Panc1 (cell line): ENCODE data around the gene TTR. TPM values are rescaled to one million over a fixed set of nuclear protein-coding genes. Genes with fewer than 3 reads are reported as not detected.

ENCODE experiments used
- ATAC-seq: fragments of 200-7000 bp; cut with Tn5 transposase; 2 replicates; pipeline ENCODE4 v1.9.1; 2020; ENCODE audit warnings: mild to moderate bottlenecking, moderate library complexity
- BruUV-seq: library from RNA; stranded (reverse); fragments of 400-500 nt; replicated peaks from 2 replicates; lab custom pipeline; 2021; lab: Mats Ljungman, UMichigan
- CTCF ChIA-PET: fragments of 300-600 bp; sonication (Branson Sonifier 250); formaldehyde crosslinking; loops from one replicate; lab custom pipeline; 2022; ENCODE audit warnings: antibody characterized with exemption; lab: Charles Lee
- POLR2A ChIA-PET: fragments of 300-600 bp; sonication (Branson Sonifier 250); formaldehyde crosslinking; loops from one replicate; lab custom pipeline; 2022; ENCODE audit warnings: antibody characterized with exemption; lab: Charles Lee
- DNase-seq: peaks from one replicate; pipeline ENCODE4 v3.0.0-alpha.2; 2010; ENCODE audit warnings: low read depth, low spot score
- H3K27ac ChIP-seq: 2 replicates; pipeline ENCODE4 v1.5.1; 2011; ENCODE audit warnings: mild to moderate bottlenecking, low read length, inconsistent platforms
- H3K27me3 ChIP-seq: fragments of 200-500 bp; sonication (Bioruptor generic); 2 replicates; pipeline ENCODE4 v1.6.0; 2014; ENCODE audit warnings: low read length, inconsistent platforms; ENCODE audit not compliant: control insufficient read depth, insufficient read depth
- H3K36me3 ChIP-seq: fragments of 200-500 bp; sonication (Bioruptor generic); 2 replicates; pipeline ENCODE4 v1.5.1; 2014; ENCODE audit warnings: inconsistent platforms, mild to moderate bottlenecking, low read length, moderate library complexity; ENCODE audit not compliant: control insufficient read depth, insufficient read depth
- H3K4me1 ChIP-seq: 2 replicates; pipeline ENCODE4 v1.5.1; 2011; ENCODE audit warnings: inconsistent platforms, mild to moderate bottlenecking, low read length, moderate library complexity; ENCODE audit not compliant: control insufficient read depth, insufficient read depth
- H3K4me3 ChIP-seq, 2 experiments: 2 replicates each; pipeline ENCODE4 v1.5.1; 2011 to 2012; ENCODE audit warnings: low read depth in 2 of 2, low read length in 2 of 2, mild to moderate bottlenecking in 2 of 2, inconsistent platforms in 1 of 2, moderate library complexity in 1 of 2
- H3K9me3 ChIP-seq: fragments of 200-500 bp; sonication (Bioruptor generic); 2 replicates; pipeline ENCODE4 v1.5.1; 2014; ENCODE audit warnings: low read depth, mild to moderate bottlenecking, inconsistent platforms, low read length, moderate library complexity; ENCODE audit not compliant: control insufficient read depth, insufficient read depth
- CTCF ChIP-seq: fragments of 450-650 bp; IDR thresholded peaks from 2 replicates; pipeline ENCODE4 v1.5.1; 2017; ENCODE audit warnings: mild to moderate bottlenecking
- POLR2AphosphoS5 ChIP-seq: IDR thresholded peaks from 2 replicates; pipeline ENCODE4 v1.6.1; 2012; ENCODE audit warnings: mild to moderate bottlenecking, low read depth, low read length, moderate library complexity
- REST ChIP-seq, 2 experiments: IDR thresholded peaks; 2 replicates each; pipeline ENCODE4 v1.6.1; 2011 to 2012; ENCODE audit warnings: low read depth in 2 of 2, control low read depth in 1 of 2, low read length in 1 of 2, mild to moderate bottlenecking in 1 of 2, moderate library complexity in 1 of 2; ENCODE audit not compliant: insufficient read depth in 1 of 2
- SIN3A ChIP-seq: IDR thresholded peaks from 2 replicates; pipeline ENCODE4 v1.6.1; 2012; ENCODE audit warnings: low read depth, mild to moderate bottlenecking, low read length, moderate library complexity, borderline replicate concordance; ENCODE audit not compliant: insufficient read depth
- TCF7L2 ChIP-seq: IDR thresholded peaks from 2 replicates; pipeline ENCODE4 v1.6.1; 2011; ENCODE audit warnings: mild to moderate bottlenecking, low read depth, low read length, inconsistent platforms
- in situ Hi-C: cut with HindIII; loops from 2 replicates; pipeline ENCODE4 v1.10.0; 2016; ENCODE audit warnings: low sequenced_read_pairs, low pct_unique_long_range_greater_than_20kb
- intact Hi-C: fragments of 100-400 bp; cut with micrococcal nuclease; formaldehyde crosslinking; loops from one replicate; pipeline ENCODE4 v1.10.0; 2022; ENCODE audit not compliant: unreplicated experiment
- total RNA-seq: library from RNA; stranded (reverse); gene quantifications from one replicate; pipeline ENCODE4 v1.2.1, GENCODE V29; 2021; ENCODE audit not compliant: unreplicated experiment

The TTR gene
- total RNA-seq, 1 experiment from 2014 or later: 1.0 TPM

GRCh38 chr18:31595121-31595771 is 3.6 kb downstream of the TTR start:
- Histone ChIP-seq H3K9me3 (no peaks in the 10 kb centered on the region), H3K4me1 (no peaks in the 10 kb centered on the region), H3K36me3 (no peaks in the 10 kb centered on the region), H3K27ac (no peak overlapping the region), H3K4me3 (no peak overlapping the region), H3K27me3 (no peaks in the 10 kb centered on the region; the same call in 1 of the 2 replicates)
- TF ChIP-seq SIN3A: no peak
- TF ChIP-seq POLR2AphosphoS5: no peak
- no peak for TF ChIP-seq CTCF
- no peak for TF ChIP-seq TCF7L2
- TF ChIP-seq REST (IDR thresholded peaks at IDR 0.05; ENCODE audit: insufficient read depth in 1 of 2, low read depth in 2 of 2, low read length in 1 of 2): no peak
- BruUV-seq: no TSS peak
- in situ Hi-C loops: no loop called here
- POLR2A ChIA-PET: no interaction called here
- CTCF ChIA-PET: no interaction called here
- no peak for DNase-seq
- ATAC-seq: no peak
- intact Hi-C loops: no loop called here

- no peak for TF ChIP-seq SIN3A
- TF ChIP-seq CTCF: no peak
- no peak for TF ChIP-seq REST (IDR thresholded peaks at IDR 0.05; ENCODE audit: insufficient read depth in 1 of 2, low read depth in 2 of 2, low read length in 1 of 2)
- no peak for TF ChIP-seq TCF7L2
- no peak for TF ChIP-seq POLR2AphosphoS5
- H3K36me3 ChIP-seq: no peaks in the 10 kb centered on the region
- no TSS peak for BruUV-seq
- ATAC-seq: no peak
- no peak for DNase-seq
- H3K4me3 ChIP-seq: no peak overlapping the region
- no peak overlapping the region for H3K27ac ChIP-seq
- in situ Hi-C loops (no loop called here), intact Hi-C loops (no loop called here)
- no peaks in the 10 kb centered on the region; the same call in 1 of the 2 replicates for H3K27me3 ChIP-seq
- H3K4me1 ChIP-seq: no peaks in the 10 kb centered on the region
- no peaks in the 10 kb centered on the region for H3K9me3 ChIP-seq
- CTCF ChIA-PET: no interaction called here
- POLR2A ChIA-PET: interaction anchor here (0.6 kb wide), 1 partner anchor 89 kb away, joined by 4 read pairs; no protein-coding TSS in a partner anchor
These were observed 4.6 kb downstream of the TTR start for GRCh38 chr18:31596081-31596872.
